Uterus (tissue), 4 donors: ENCODE measurements around the gene RAPSN. TPM values are rescaled to one million over a fixed set of nuclear protein-coding genes. Genes with fewer than 3 reads are reported as not detected.
"Not testable (repeated sequence)": the region's sequence is repeated elsewhere in the genome, so short reads cannot be mapped to it uniquely, and the experiment has no call there.

Experiments used
- DNase-seq, 2 donors: peaks; one replicate each; pipeline ENCODE4 v3.0.0-alpha.2; 2019 to 2020
- H3K27ac ChIP-seq, 2 donors: fragments of 200-600 bp; sonication (generic); 1 replicate in 1 of 2; 2 replicates in 1 of 2; pipeline ENCODE4 v1.5.1; 2016 to 2018
- H3K27me3 ChIP-seq, 2 donors: fragments of 200-600 bp; sonication (generic); one replicate each; pipeline ENCODE4 v1.5.1; 2018 to 2019; ENCODE audit warnings: control low read depth in 1 of 2
- H3K36me3 ChIP-seq, 2 donors: fragments of 200-600 bp; sonication (generic); one replicate each; pipeline ENCODE4 v1.5.1; 2019; ENCODE audit warnings: control low read depth in 1 of 2
- H3K4me1 ChIP-seq, 2 donors: fragments of 200-600 bp; sonication (generic); one replicate each; pipeline ENCODE4 v1.5.1; 2018 to 2019; ENCODE audit warnings: control low read depth in 1 of 2
- H3K4me3 ChIP-seq, 2 donors: fragments of 200-600 bp; sonication (generic); 1 replicate in 1 of 2; 2 replicates in 1 of 2; pipeline ENCODE4 v1.5.1; 2018 to 2019; ENCODE audit warnings: mild to moderate bottlenecking in 1 of 2
- H3K9me3 ChIP-seq, 2 donors: fragments of 200-600 bp; sonication (generic); one replicate each; pipeline ENCODE4 v1.5.1; 2019; ENCODE audit warnings: control low read depth in 1 of 2
- CTCF ChIP-seq, 4 experiments: fragments of 200-600 bp in 2 of 4; fragments of 450-650 bp in 2 of 4; sonication (generic) in 2 of 4; IDR thresholded peaks; one replicate each; pipeline ENCODE4 v1.5.1; 2016 to 2019; ENCODE audit warnings: antibody characterized with exemption in 4 of 4, mild to moderate bottlenecking in 2 of 4, moderate library complexity in 1 of 4
- POLR2A ChIP-seq, 2 donors: fragments of 450-650 bp; IDR thresholded peaks; one replicate each; pipeline ENCODE4 v1.6.1; 2016; ENCODE audit warnings: antibody characterized with exemption in 2 of 2, mild to moderate bottlenecking in 1 of 2, moderate library complexity in 1 of 2
- intact Hi-C: fragments of 100-400 bp; cut with DNase I; formaldehyde crosslinking; loops from one replicate; pipeline ENCODE4 v1.15.1; 2023; ENCODE audit warnings: low total_unique reads
- total RNA-seq, 4 donors: library from RNA; depleted of rRNA in 3 of 4; stranded (reverse); fragments of >200 nt in 3 of 4; gene quantifications; one replicate each; pipeline versions ENCODE4 v1.1.0 to v1.2.4, GENCODE V29; 2014 to 2023
- donor health status: DM: yes; HTN: yes; CAD: no.

RAPSN gene
- total RNA-seq, 4 donors from 2014 or later, result 0.41 TPM; not detected in 3

GRCh38 chr11:47466201-47466600, 17.3 kb upstream of the RAPSN start:
- DNase-seq, result no peak
- Histone ChIP-seq H3K27me3 (no peaks in the 10 kb centered on the region), H3K9me3 (no peaks in the 10 kb centered on the region), H3K4me3 (no peak overlapping the region), H3K36me3 (no peaks in the 10 kb centered on the region), H3K27ac (peak overlapping the region; percentile 63 to 67), H3K4me1 (peaks cover 0 to 8% of the 10 kb centered on the region in 2 donors)
- TF ChIP-seq POLR2A (IDR thresholded peaks at IDR 0.05) (no peak), CTCF (IDR thresholded peaks at IDR 0.05) (no peak)
- intact Hi-C loops, result no loop called here

DNA sequence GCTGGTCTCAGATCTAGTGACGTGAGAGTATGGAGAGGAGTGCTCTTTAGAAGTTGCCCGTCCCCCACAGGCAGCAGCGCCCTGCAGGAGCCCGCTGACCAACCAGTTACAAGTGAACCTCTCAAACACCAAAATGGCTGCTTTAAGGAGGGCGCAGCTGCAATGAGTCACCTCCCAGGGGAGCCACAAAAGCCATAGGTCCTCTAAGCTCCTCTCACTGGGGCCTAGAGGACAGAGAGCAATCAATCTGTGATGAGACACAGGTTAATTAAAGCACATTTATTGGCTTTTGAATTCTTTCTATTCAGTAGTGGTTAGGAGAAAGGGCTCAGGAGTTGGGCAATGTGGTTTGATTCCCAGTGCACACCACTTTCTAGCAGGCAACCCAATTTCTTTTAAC, 15.5 kb upstream of the RAPSN start:
- intact Hi-C loops, result no loop called here
- no peak for DNase-seq
- no peaks in the 10 kb centered on the region for H3K36me3 ChIP-seq

GRCh38 chr11:47461876-47462275, 12.9 kb upstream of the RAPSN start:
- Histone ChIP-seq H3K27me3 (no peaks in the 10 kb centered on the region), H3K9me3 (no peaks in the 10 kb centered on the region), H3K4me3 (no peak overlapping the region), H3K36me3 (no peaks in the 10 kb centered on the region), H3K4me1 (peaks cover 0 to 5% of the 10 kb centered on the region in 2 donors), H3K27ac (no peak overlapping the region)
- DNase-seq, result no peak
- TF ChIP-seq POLR2A (IDR thresholded peaks at IDR 0.05), result no peak
- no peak for TF ChIP-seq CTCF (IDR thresholded peaks at IDR 0.05)
- intact Hi-C loops, result no loop called here

More for the DNA sequence above, 15.5 kb upstream of the RAPSN start:
- H3K27me3 ChIP-seq, result no peaks in the 10 kb centered on the region
- TF ChIP-seq CTCF (IDR thresholded peaks at IDR 0.05), result no peak
- no peak for TF ChIP-seq POLR2A (IDR thresholded peaks at IDR 0.05)
- H3K4me3 ChIP-seq, result no peak overlapping the region
- no peak overlapping the region for H3K27ac ChIP-seq
- H3K9me3 ChIP-seq, result no peaks in the 10 kb centered on the region
- peaks cover 0 to 8% of the 10 kb centered on the region in 2 donors for H3K4me1 ChIP-seq

GRCh38 chr11:47460571-47461235, 11.8 kb upstream of the RAPSN start:
- Histone ChIP-seq H3K27me3 (no peaks in the 10 kb centered on the region), H3K9me3 (no peaks in the 10 kb centered on the region), H3K27ac (no peak overlapping the region), H3K36me3 (no peaks in the 10 kb centered on the region), H3K4me3 (no peak overlapping the region), H3K4me1 (no peaks in the 10 kb centered on the region)
- no peak for DNase-seq
- intact Hi-C loops, result no loop called here
- no peak for TF ChIP-seq CTCF (IDR thresholded peaks at IDR 0.05)
- no peak for TF ChIP-seq POLR2A (IDR thresholded peaks at IDR 0.05)

DNA sequence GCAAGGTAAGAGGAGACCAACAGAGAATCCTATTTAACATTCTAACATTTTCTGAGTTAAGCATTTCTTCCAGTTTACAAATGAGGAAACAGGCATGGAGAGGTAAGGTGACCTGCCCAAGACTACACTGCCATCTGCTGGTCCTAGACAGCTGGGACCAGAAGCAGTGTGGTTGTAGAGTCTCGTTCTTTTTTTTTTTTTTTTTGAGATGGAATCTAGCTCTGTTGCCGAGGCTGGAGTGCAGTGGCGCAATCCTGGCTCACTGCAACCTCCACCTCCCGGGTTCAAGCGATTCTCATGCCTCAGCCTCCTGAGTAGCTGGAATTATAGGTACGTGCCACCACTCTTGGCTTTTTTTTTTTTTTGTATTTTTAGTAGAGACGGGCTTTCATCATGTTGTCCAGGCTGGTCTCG, 5.3 kb upstream of the RAPSN start:
- peak; percentile 62 to 74 (median 70) for TF ChIP-seq CTCF (IDR thresholded peaks at IDR 0.05)
- H3K4me3 ChIP-seq, H3K36me3 ChIP-seq, H3K9me3 ChIP-seq, H3K27ac ChIP-seq, H3K27me3 ChIP-seq, H3K4me1 ChIP-seq, intact Hi-C loops: not testable (repeated sequence)
- DNase-seq, result peak; percentile 74 to 76
